Activated T-cell treated with anti-CD3 and anti-CD28 coated beads, Interleukin-2, amount 50 U/mL, for 72 hours (primary cell): ENCODE measurements around the gene SNPH. TPM values are rescaled to one million over a fixed set of nuclear protein-coding genes. Genes with fewer than 3 reads are reported as not detected.
"Not testable (repeated sequence)": the region's sequence is repeated elsewhere in the genome, so short reads cannot be mapped to it uniquely, and the experiment has no call there.

Source experiments
- ATAC-seq, 2 donors: fragments of 150-1000 bp; cut with Tn5 transposase; replicated peaks in 1 of 2; 2 replicates each; pipeline ENCODE4 v1.10.0; 2021; ENCODE audit warnings: moderate library complexity in 2 of 2, mild to moderate bottlenecking in 1 of 2
- DNase-seq, 2 donors: peaks; one replicate each; pipeline ENCODE4 v3.0.0; 2021 to 2022; ENCODE audit warnings: mixed read lengths in 1 of 2
- H3K27ac Mint-ChIP-seq: one replicate; pipeline ENCODE4 v1.8.0; 2022; ENCODE audit warnings: mild to moderate bottlenecking, moderate library complexity, mixed read lengths
- H3K27me3 Mint-ChIP-seq: one replicate; pipeline ENCODE4 v1.8.0; 2022; ENCODE audit warnings: low read depth, mixed read lengths
- H3K36me3 Mint-ChIP-seq, 2 donors: one replicate each; pipeline ENCODE4 v1.8.0; 2022; ENCODE audit warnings: mixed read lengths in 2 of 2, mild to moderate bottlenecking in 1 of 2; ENCODE audit not compliant: insufficient read depth in 2 of 2
- H3K4me1 Mint-ChIP-seq: one replicate; pipeline ENCODE4 v1.8.0; 2022; ENCODE audit warnings: low read depth, mixed read lengths
- H3K4me3 Mint-ChIP-seq, 2 donors: one replicate each; pipeline ENCODE4 v1.8.0; 2022; ENCODE audit warnings: mild to moderate bottlenecking in 2 of 2, mixed read lengths in 2 of 2, moderate library complexity in 2 of 2
- H3K9me3 Mint-ChIP-seq, 2 donors: one replicate each; pipeline ENCODE4 v1.8.0; 2022; ENCODE audit warnings: mixed read lengths in 2 of 2
- total RNA-seq, 2 donors: library from RNA; stranded (reverse); gene quantifications; one replicate each; pipeline ENCODE4 v1.2.3, GENCODE V29; 2022

SNPH gene
- total RNA-seq, 2 donors from 2014 or later: 7.1 to 7.8 TPM

- Mint-ChIP-seq H3K27ac (no peak overlapping the region), H3K27me3 (no peaks in the 10 kb centered on the region), H3K4me1 (peaks cover 16% of the 10 kb centered on the region), H3K4me3 (no peak overlapping the region), H3K36me3 (peaks cover 0 to 2% of the 10 kb centered on the region in 2 donors), H3K9me3 (peaks cover 0 to 2% of the 10 kb centered on the region in 2 donors)
- ATAC-seq (no peak), DNase-seq (no peak)
These were observed 75.6 kb downstream of the SNPH start for GRCh38 chr20:1341561-1342265.

- H3K36me3 Mint-ChIP-seq, H3K9me3 Mint-ChIP-seq, H3K27ac Mint-ChIP-seq, H3K4me3 Mint-ChIP-seq, H3K27me3 Mint-ChIP-seq, DNase-seq, ATAC-seq: not testable (repeated sequence)
- peaks cover 18% of the 10 kb centered on the region for H3K4me1 Mint-ChIP-seq
These were observed 77.5 kb downstream of the SNPH start for GRCh38 chr20:1343446-1344124.

- Mint-ChIP-seq H3K9me3 (peaks cover 6 to 8% of the 10 kb centered on the region in 2 donors), H3K27ac (no peak overlapping the region), H3K4me1 (peaks cover 18% of the 10 kb centered on the region), H3K27me3 (no peaks in the 10 kb centered on the region), H3K36me3 (peaks cover 7 to 15% of the 10 kb centered on the region in 2 donors), H3K4me3 (no peak overlapping the region)
- ATAC-seq: peak; percentile 31 to 73
- no peak for DNase-seq
These were observed 79.1 kb downstream of the SNPH start for GRCh38 chr20:1345030-1345755.

GRCh38 chr20:1345756-1346093 is 79.6 kb downstream of the SNPH start:
- peaks cover 6 to 8% of the 10 kb centered on the region in 2 donors for H3K9me3 Mint-ChIP-seq
- H3K27ac Mint-ChIP-seq: no peak overlapping the region
- ATAC-seq: no peak

GRCh38 chr20:1346315-1346969 is 80.3 kb downstream of the SNPH start:
- Mint-ChIP-seq H3K27ac (peak overlapping the region; percentile 65), H3K4me1 (peaks cover 18% of the 10 kb centered on the region), H3K9me3 (peaks cover 6 to 8% of the 10 kb centered on the region in 2 donors), H3K36me3 (peaks cover 15 to 26% of the 10 kb centered on the region in 2 donors), H3K4me3 (peak overlapping the region; percentile 46 to 69), H3K27me3 (no peaks in the 10 kb centered on the region)
- ATAC-seq (no peak), DNase-seq (no peak)

More at GRCh38 chr20:1345756-1346093, 79.6 kb downstream of the SNPH start:
- peaks cover 9 to 19% of the 10 kb centered on the region in 2 donors for H3K36me3 Mint-ChIP-seq
- peaks cover 18% of the 10 kb centered on the region for H3K4me1 Mint-ChIP-seq
- no peaks in the 10 kb centered on the region for H3K27me3 Mint-ChIP-seq
- no peak overlapping the region for H3K4me3 Mint-ChIP-seq
- DNase-seq: no peak

GRCh38 chr20:1353956-1354355 is 87.9 kb downstream of the SNPH start:
- peak overlapping the region; percentile 76 for H3K27ac Mint-ChIP-seq
- peaks cover 22 to 53% of the 10 kb centered on the region in 2 donors for H3K36me3 Mint-ChIP-seq
- no peak for ATAC-seq
- H3K9me3 Mint-ChIP-seq: peaks cover 4 to 5% of the 10 kb centered on the region in 2 donors
- H3K4me3 Mint-ChIP-seq: no peak overlapping the region
- no peak for DNase-seq
- no peaks in the 10 kb centered on the region for H3K27me3 Mint-ChIP-seq
- peaks cover 18% of the 10 kb centered on the region for H3K4me1 Mint-ChIP-seq

GRCh38 chr20:1357921-1358671 is 92.0 kb downstream of the SNPH start:
- H3K4me3 Mint-ChIP-seq: peak overlapping the region; percentile 73 to 86
- H3K27ac Mint-ChIP-seq: peak overlapping the region; percentile 83
- ATAC-seq: peak; percentile 92
- H3K27me3 Mint-ChIP-seq: no peaks in the 10 kb centered on the region
- H3K9me3 Mint-ChIP-seq: peaks cover 0 to 1% of the 10 kb centered on the region in 2 donors
- H3K4me1 Mint-ChIP-seq: peaks cover 60% of the 10 kb centered on the region
- DNase-seq: peak; percentile 56 to 61
- peaks cover 21 to 36% of the 10 kb centered on the region in 2 donors for H3K36me3 Mint-ChIP-seq

Other genes starting within 250 kb of the SNPH start
- 100 to 1,000 TPM; 168 to 185 TPM for gene PSMF1, start 147.7 kb upstream of the SNPH start, total RNA-seq
- 1 to 10 TPM in 1 of 2 donors, under 1 TPM in 1; 0.60 to 1.5 TPM for gene TMEM74B, start 81.3 kb upstream of the SNPH start, total RNA-seq
- under 1 TPM in 1 of 2 donors, not detected in 1; 0.19 TPM for gene C20orf202, start 62.8 kb upstream of the SNPH start, total RNA-seq
- 1 to 10 TPM in 1 of 2 donors, under 1 TPM in 1; 0.21 to 1.2 TPM for gene RAD21L1, start 40.2 kb upstream of the SNPH start, total RNA-seq
- gene SDCBP2, start 62.8 kb downstream of the SNPH start, total RNA-seq: 10 to 100 TPM; 11.0 to 11.5 TPM
- 100 to 1,000 TPM; 228 to 278 TPM for gene FKBP1A, start 126.8 kb downstream of the SNPH start, total RNA-seq
- 10 to 100 TPM; 57.9 to 75.4 TPM for gene NSFL1C, start 200.6 kb downstream of the SNPH start, total RNA-seq
- gene SIRPB2, start 225.1 kb downstream of the SNPH start, total RNA-seq: not detected